Measurements from ENCODE around the gene PI4KA.
"Not testable (repeated sequence)": the region's sequence is repeated elsewhere in the genome, so short reads cannot be mapped to it uniquely, and the experiment has no call there.

The PI4KA gene

GRCh38 chr22:20844055-20845037 is 14.3 kb downstream of the PI4KA start:
- no peak for DNase-seq

- no peak for DNase-seq
Observed at GRCh38 chr22:20843501-20843900, 15.1 kb downstream of the PI4KA start.

GRCh38 chr22:20840646-20841371 is 17.8 kb downstream of the PI4KA start:
- no peak for DNase-seq

- DNase-seq, result no peak
Observed at GRCh38 chr22:20839837-20840645, 18.6 kb downstream of the PI4KA start.

- DNase-seq, result not testable (repeated sequence)
Observed at GRCh38 chr22:20839354-20839753, 19.3 kb downstream of the PI4KA start.

- no peak for DNase-seq
Observed at GRCh38 chr22:20836987-20837823, 21.4 kb downstream of the PI4KA start.

- DNase-seq, result no peak
Observed at GRCh38 chr22:20834725-20835124, 23.9 kb downstream of the PI4KA start.

- DNase-seq, result no peak
Observed at GRCh38 chr22:20834206-20834605, 24.4 kb downstream of the PI4KA start.

GRCh38 chr22:20833225-20833665 is 25.4 kb downstream of the PI4KA start:
- DNase-seq, result no peak

GRCh38 chr22:20829491-20830134 is 29.0 kb downstream of the PI4KA start:
- no peak for DNase-seq

- DNase-seq, result not testable (repeated sequence)
Observed at GRCh38 chr22:20826373-20827152, 32.0 kb downstream of the PI4KA start.

- DNase-seq, result no peak
Observed at GRCh38 chr22:20825624-20826023, 33.0 kb downstream of the PI4KA start.

GRCh38 chr22:20825216-20825615 is 33.4 kb downstream of the PI4KA start:
- not testable (repeated sequence) for DNase-seq

GRCh38 chr22:20823264-20823663 is 35.3 kb downstream of the PI4KA start:
- no peak for DNase-seq

GRCh38 chr22:20822240-20822639 is 36.4 kb downstream of the PI4KA start:
- DNase-seq, result no peak

GRCh38 chr22:20821717-20822239 is 36.8 kb downstream of the PI4KA start:
- DNase-seq, result not testable (repeated sequence)

GRCh38 chr22:20819471-20819870 is 39.1 kb downstream of the PI4KA start:
- DNase-seq, result no peak

- DNase-seq, result no peak
Observed at GRCh38 chr22:20818471-20818870, 40.1 kb downstream of the PI4KA start.

GRCh38 chr22:20816559-20816958 is 42.1 kb downstream of the PI4KA start:
- no peak for DNase-seq

GRCh38 chr22:20815477-20816050 is 43.0 kb downstream of the PI4KA start:
- no peak for DNase-seq

All from activated CD4-positive, CD25-positive, alpha-beta regulatory T cell treated with anti-CD3 and anti-CD28 coated beads, Interleukin-2, amount 50 U/mL, for 72 hours (primary cell).